LNCaP clone FGC (cell line): ENCODE data around the gene EDARADD.
A peak's percentile ranks its signal among the peaks of the same experiment; 100 is the strongest.
"Not testable (repeated sequence)": the region's sequence is repeated elsewhere in the genome, so short reads cannot be mapped to it uniquely, and the experiment has no call there.

Source experiments
- DNase-seq: peaks from one replicate; pipeline ENCODE4 v3.0.0-alpha.2; 2011; ENCODE audit warnings: low read depth
- H3K4me3 ChIP-seq: 2 replicates; pipeline ENCODE4 v1.5.1; 2011; ENCODE audit warnings: mild to moderate bottlenecking, low read depth, low read length, control low read depth
- CTCF ChIP-seq: IDR thresholded peaks from 2 replicates; pipeline ENCODE4 v1.5.1; 2012; ENCODE audit warnings: mild to moderate bottlenecking; ENCODE audit not compliant: control insufficient read depth, insufficient read depth; ENCODE audit errors: extremely low read depth

The EDARADD gene

GRCh38 chr1:236451796-236452373 is 57.8 kb downstream of the EDARADD start:
- TF ChIP-seq CTCF, result peak; percentile 40
- no peak for DNase-seq

GRCh38 chr1:236455243-236455642 is 61.2 kb downstream of the EDARADD start:
- no peak for DNase-seq
- no peak for TF ChIP-seq CTCF
- no peak overlapping the region for H3K4me3 ChIP-seq

More at GRCh38 chr1:236451796-236452373, 57.8 kb downstream of the EDARADD start:
- H3K4me3 ChIP-seq, result no peak overlapping the region

- no peak for DNase-seq
- TF ChIP-seq CTCF, result no peak
- H3K4me3 ChIP-seq, result no peak overlapping the region
These were observed 63.7 kb downstream of the EDARADD start for GRCh38 chr1:236457775-236458174.

- TF ChIP-seq CTCF, result no peak
- no peak for DNase-seq
- H3K4me3 ChIP-seq, result no peak overlapping the region
These were observed 64.9 kb downstream of the EDARADD start for GRCh38 chr1:236458996-236459395.

GRCh38 chr1:236460103-236460502 is 66.0 kb downstream of the EDARADD start:
- DNase-seq, result no peak
- H3K4me3 ChIP-seq, result no peak overlapping the region
- TF ChIP-seq CTCF, result no peak

- DNase-seq, H3K4me3 ChIP-seq: not testable (repeated sequence)
These were observed 70.1 kb downstream of the EDARADD start for GRCh38 chr1:236464197-236464596.

GRCh38 chr1:236465231-236465958 is 71.3 kb downstream of the EDARADD start:
- TF ChIP-seq CTCF, result no peak
- DNase-seq, result no peak
- H3K4me3 ChIP-seq, result no peak overlapping the region
